Adrenal gland (tissue), 12 donors: ENCODE data around the gene RDX. TPM values are rescaled to one million over a fixed set of nuclear protein-coding genes. Genes with fewer than 3 reads are reported as not detected.

Source experiments
- DNase-seq, 7 donors: peaks; one replicate each; pipeline ENCODE4 v3.0.0-alpha.2; 2019 to 2020
- H3K27ac ChIP-seq, 5 donors: fragments of 200-600 bp; sonication (generic) in 4 of 5; 1 replicate in 3 of 5; 2 replicates in 2 of 5; pipeline versions ENCODE4 v1.5.1 to v1.8.0; 2016 to 2020; ENCODE audit warnings: mild to moderate bottlenecking in 1 of 5
- H3K27me3 ChIP-seq: fragments of 200-600 bp; 2 replicates; pipeline ENCODE4 v1.8.0; 2021
- H3K36me3 ChIP-seq, 2 donors: fragments of 200-600 bp; replicated peaks in 1 of 2; 1 replicate in 1 of 2; 2 replicates in 1 of 2; pipeline versions ENCODE4 v1.5.1 to v1.8.0; 2018 to 2022
- H3K4me1 ChIP-seq, 2 donors: fragments of 200-600 bp; replicated peaks in 1 of 2; 1 replicate in 1 of 2; 2 replicates in 1 of 2; pipeline versions ENCODE4 v1.5.1 to v1.8.0; 2018 to 2021
- H3K4me3 ChIP-seq, 4 donors: fragments of 200-600 bp; sonication (generic) in 3 of 4; one replicate each; pipeline ENCODE4 v1.5.1; 2016 to 2018
- H3K9me3 ChIP-seq, 3 donors: fragments of 200-600 bp; sonication (generic) in 1 of 3; replicated peaks in 1 of 3; 1 replicate in 2 of 3; 2 replicates in 1 of 3; pipeline versions ENCODE4 v1.5.1 to v1.8.0; 2016 to 2021
- CTCF ChIP-seq, 6 experiments: fragments of 450-650 bp in 4 of 6; fragments of 200-600 bp in 2 of 6; sonication (generic) in 1 of 6; IDR thresholded peaks; 1 replicate in 5 of 6; 2 replicates in 1 of 6; pipeline versions ENCODE4 v1.5.1 to v1.8.0; 2016 to 2021; ENCODE audit warnings: antibody characterized with exemption in 6 of 6, mild to moderate bottlenecking in 2 of 6, moderate library complexity in 1 of 6
- POLR2A ChIP-seq, 2 donors: fragments of 450-650 bp; IDR thresholded peaks; one replicate each; pipeline ENCODE4 v1.6.1; 2017; ENCODE audit warnings: antibody characterized with exemption in 2 of 2, mild to moderate bottlenecking in 2 of 2, moderate library complexity in 1 of 2
- WGBS, 4 donors: extraction: QIAGEN DNeasy Blood & Tissue Kit in 2 of 4; methylation state at CpG; one replicate each; pipeline versions ENCODE4 v1.1.5 to v1.1.7; 2013 to 2017; 5-methylcytosine and 5-hydroxymethylcytosine counted together
- intact Hi-C, 2 donors: fragments of 100-400 bp; cut with DNase I; formaldehyde crosslinking; loops; one replicate each; pipeline versions ENCODE4 v1.14.1 to v1.15.0; 2022 to 2023
- polyA plus RNA-seq, 3 donors: library from polyadenylated mRNA; stranded (reverse); fragments of 200-250 nt in 2 of 3; fragments of 350-450 nt in 1 of 3; fragmentation: Illumina TruSeq in 1 of 3; extraction: RNeasy Lipid Tissue Mini Kit (QIAGEN cat#74804) in 1 of 3; gene quantifications; one replicate each; pipeline ENCODE4 v1.2.3, GENCODE V29; 2013 to 2014
- total RNA-seq, 9 donors: library from RNA; depleted of rRNA in 4 of 9; stranded (reverse); fragments of >200 nt in 4 of 9; fragments of 120-200 nt in 1 of 9; fragmentation: NEBNext Ultra II Directional in 1 of 9; extraction: Animal tissue kit (Norgen Biotek cat#: 25700) in 1 of 9; gene quantifications; one replicate each; pipeline versions ENCODE4 v1.1.0 to v1.2.4, GENCODE V29; 2013 to 2023
- donor health status: healthy with polysubstance abuse.
- donor health status: Bipolar disorder and iron deficiency.
- donor health status: DM: yes; HTN: yes; CAD: no.
- donor health status: DM: no; HTN: no; CAD: no.
- donor health status: DM: no; HTN: no; CAD: no.
- donor health status: DM: yes; HTN: yes; CAD: no.

Gene RDX
- total and polyA plus RNA-seq, 12 donors = 82.4 to 1,153 (median 588) TPM

GRCh38 chr11:110323786-110324185, 27.4 kb upstream of the RDX start:
- Histone ChIP-seq H3K4me3 (no peak overlapping the region), H3K4me1 (peaks cover 0 to 13% of the 10 kb centered on the region in 2 donors), H3K27me3 (no peaks in the 10 kb centered on the region), H3K36me3 (no peaks in the 10 kb centered on the region), H3K27ac (no peak overlapping the region), H3K9me3 (no peaks in the 10 kb centered on the region)
- no peak for DNase-seq
- TF ChIP-seq CTCF (IDR thresholded peaks at IDR 0.05) = no peak
- TF ChIP-seq POLR2A (IDR thresholded peaks at IDR 0.05) = no peak
- WGBS, 4 donors = 83 to 98% (median 91%) methylated on average over 4 of the region's 4 CpGs
- intact Hi-C loops = no loop called here

GRCh38 chr11:110319501-110319900, 23.1 kb upstream of the RDX start:
- DNase-seq = no peak
- no peaks in the 10 kb centered on the region for H3K27me3 ChIP-seq
- WGBS, 4 donors = 58 to 70% (median 66%) methylated on average over 3 of the region's 3 CpGs
- H3K36me3 ChIP-seq = no peaks in the 10 kb centered on the region
- H3K4me3 ChIP-seq = no peak overlapping the region
- H3K4me1 ChIP-seq = peaks cover 0 to 33% of the 10 kb centered on the region in 2 donors
- H3K27ac ChIP-seq = peak overlapping the region in 2 of 5 donors; percentile 38 to 57
- intact Hi-C loops = no loop called here
- H3K9me3 ChIP-seq = no peaks in the 10 kb centered on the region
- TF ChIP-seq CTCF (IDR thresholded peaks at IDR 0.05) = no peak
- no peak for TF ChIP-seq POLR2A (IDR thresholded peaks at IDR 0.05)

- Histone ChIP-seq H3K27me3 (no peaks in the 10 kb centered on the region), H3K4me3 (no peak overlapping the region), H3K9me3 (no peaks in the 10 kb centered on the region), H3K36me3 (no peaks in the 10 kb centered on the region), H3K27ac (peak overlapping the region in 2 of 5 donors; percentile 38 to 57), H3K4me1 (peaks cover 0 to 33% of the 10 kb centered on the region in 2 donors)
- WGBS, 4 donors = 51 to 54% (median 53%) methylated on average over 1 of the region's 1 CpG
- intact Hi-C loops = no loop called here
- DNase-seq = no peak
- TF ChIP-seq CTCF (IDR thresholded peaks at IDR 0.05) (no peak), POLR2A (IDR thresholded peaks at IDR 0.05) (no peak)
These were observed 22.4 kb upstream of the RDX start for GRCh38 chr11:110318638-110319404.

GRCh38 chr11:110317516-110317932, 21.1 kb upstream of the RDX start:
- Histone ChIP-seq H3K36me3 (no peaks in the 10 kb centered on the region), H3K4me3 (no peak overlapping the region), H3K27me3 (no peaks in the 10 kb centered on the region), H3K27ac (peak overlapping the region; percentile 2 to 64 (median 5)), H3K9me3 (no peaks in the 10 kb centered on the region), H3K4me1 (peaks cover 3 to 34% of the 10 kb centered on the region in 2 donors)
- 13 to 21% (median 17%) methylated on average over 3 of the region's 3 CpGs for WGBS, 4 donors
- peak in 4 of 7 donors; percentile 46 to 60 (median 52) for DNase-seq
- TF ChIP-seq POLR2A (IDR thresholded peaks at IDR 0.05) (no peak), CTCF (IDR thresholded peaks at IDR 0.05) (no peak)
- intact Hi-C loops = no loop called here
